ENCODE measurements around the gene PCDHA1. TPM values are rescaled to one million over a fixed set of nuclear protein-coding genes. Genes with fewer than 3 reads are reported as not detected.

Gene PCDHA1
- total RNA-seq, 6 experiments from 2014 or later: 0.09 to 0.22 (median 0.14) TPM

GRCh38 chr5:141003031-141003430 lies 217.1 kb downstream of the PCDHA1 start:
- Mint-ChIP-seq H3K4me1 (ENCODE audit: low read depth) (no peaks in the 10 kb centered on the region), H3K27me3 (ENCODE audit: insufficient read depth) (no peaks in the 10 kb centered on the region; the same call in 1 of the 2 replicates), H3K4me3 (no peak overlapping the region), H3K36me3 (ENCODE audit: low read depth) (no peaks in the 10 kb centered on the region), H3K9me3 (peaks cover 33% of the 10 kb centered on the region), H3K27ac (no peak overlapping the region)
- no peak for DNase-seq
- no peak for TF ChIP-seq CTCF (IDR thresholded peaks at IDR 0.05)

- DNase-seq: no peak
- Mint-ChIP-seq H3K27ac (no peak overlapping the region), H3K27me3 (ENCODE audit: insufficient read depth) (no peaks in the 10 kb centered on the region; the same call in 1 of the 2 replicates), H3K4me1 (ENCODE audit: low read depth) (no peaks in the 10 kb centered on the region), H3K4me3 (no peak overlapping the region), H3K36me3 (ENCODE audit: low read depth) (no peaks in the 10 kb centered on the region), H3K9me3 (peaks cover 33% of the 10 kb centered on the region)
- no peak for TF ChIP-seq CTCF (IDR thresholded peaks at IDR 0.05)
Measured at GRCh38 chr5:141003791-141004611, 218.1 kb downstream of the PCDHA1 start.

DNA sequence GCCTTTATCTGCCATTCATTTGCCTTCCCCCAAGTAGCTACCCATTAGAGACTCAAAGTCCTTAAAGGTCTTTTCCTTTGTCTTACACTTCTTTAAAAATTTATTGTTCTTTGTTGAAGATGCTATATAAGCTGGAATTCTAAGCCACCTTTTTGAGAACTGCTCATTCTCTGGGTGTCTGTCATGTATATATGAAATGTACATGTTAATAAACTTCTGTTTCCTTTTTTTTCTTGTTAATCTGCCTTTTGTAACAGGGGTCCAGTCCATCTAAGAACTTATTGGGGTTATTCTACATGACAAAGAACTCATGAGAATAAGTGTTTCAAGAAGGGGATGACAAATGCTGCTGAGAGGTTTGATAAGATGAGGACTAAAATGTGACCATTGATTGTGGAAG lies 221.9 kb downstream of the PCDHA1 start:
- Mint-ChIP-seq H3K4me3 (no peak overlapping the region), H3K27me3 (ENCODE audit: insufficient read depth) (no peaks in the 10 kb centered on the region), H3K9me3 (peaks cover 29% of the 10 kb centered on the region), H3K4me1 (ENCODE audit: low read depth) (no peaks in the 10 kb centered on the region), H3K36me3 (ENCODE audit: low read depth) (no peaks in the 10 kb centered on the region), H3K27ac (no peak overlapping the region)
- no peak for TF ChIP-seq CTCF (IDR thresholded peaks at IDR 0.05)
- DNase-seq: no peak

DNA sequence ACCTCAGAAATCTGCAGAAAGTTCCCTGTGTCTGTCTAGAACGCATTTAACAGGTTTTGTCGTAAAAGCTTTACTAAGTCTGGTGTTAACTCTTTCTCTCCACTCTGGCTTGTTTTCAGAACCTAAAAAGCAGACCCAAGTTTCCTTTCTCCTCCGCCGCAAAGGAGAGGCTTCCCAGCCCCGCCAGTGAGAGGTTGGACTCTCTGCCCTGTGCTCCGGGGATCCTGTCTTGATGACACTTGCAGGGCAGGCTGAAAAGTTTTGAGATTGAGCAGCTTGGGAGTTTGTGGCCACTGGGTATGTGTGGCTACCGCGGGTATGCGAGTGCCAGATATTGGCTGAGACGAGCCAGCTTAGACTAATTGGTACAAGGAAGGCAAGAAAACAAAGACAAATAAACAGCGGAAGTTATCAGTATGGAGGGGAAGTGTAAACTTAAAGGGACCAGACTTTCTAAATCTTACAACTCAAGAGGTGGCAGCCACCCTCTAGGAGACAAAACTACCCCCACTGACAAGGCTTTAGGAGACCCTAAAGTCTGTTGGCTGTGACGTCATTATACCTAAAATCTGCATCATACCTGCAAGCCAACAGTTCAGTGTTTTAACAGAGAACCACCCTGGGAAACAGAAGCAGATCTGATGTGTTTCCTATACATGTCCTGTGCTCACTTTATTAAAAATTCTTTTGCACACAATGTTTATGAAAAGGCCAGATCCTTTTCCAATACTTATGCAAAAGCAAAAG lies 224.3 kb downstream of the PCDHA1 start:
- Mint-ChIP-seq H3K36me3 (ENCODE audit: low read depth) (no peaks in the 10 kb centered on the region; the same call in 1 of the 2 replicates), H3K4me1 (ENCODE audit: low read depth) (no peaks in the 10 kb centered on the region), H3K9me3 (peaks cover 33% of the 10 kb centered on the region), H3K27ac (no peak overlapping the region), H3K27me3 (ENCODE audit: insufficient read depth) (no peaks in the 10 kb centered on the region), H3K4me3 (no peak overlapping the region)
- DNase-seq: no peak
- TF ChIP-seq CTCF (IDR thresholded peaks at IDR 0.05): no peak

DNA sequence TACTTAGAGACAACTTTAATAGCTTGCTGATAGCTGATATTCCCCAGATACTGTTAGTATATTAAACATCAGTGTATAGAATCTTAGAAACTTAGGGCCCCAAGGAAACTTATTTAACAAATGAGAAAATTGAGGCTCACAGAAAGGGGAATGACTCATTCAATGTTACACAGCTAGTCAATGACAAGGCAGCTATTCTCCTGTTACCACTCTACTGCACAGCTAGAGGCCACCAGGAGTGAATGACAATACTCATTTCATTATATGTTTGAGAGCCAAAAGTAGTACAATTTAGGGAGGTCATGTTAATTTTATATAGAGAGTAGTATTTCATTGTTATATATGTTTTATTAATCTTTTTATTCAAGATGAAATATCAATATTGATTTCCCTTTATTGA lies 232.0 kb downstream of the PCDHA1 start:
- Mint-ChIP-seq H3K4me1 (ENCODE audit: low read depth) (no peaks in the 10 kb centered on the region), H3K27me3 (ENCODE audit: insufficient read depth) (no peaks in the 10 kb centered on the region), H3K27ac (no peak overlapping the region), H3K36me3 (ENCODE audit: low read depth) (no peaks in the 10 kb centered on the region; the same call in 1 of the 2 replicates), H3K4me3 (no peak overlapping the region), H3K9me3 (peaks cover 31% of the 10 kb centered on the region)
- DNase-seq: no peak
- TF ChIP-seq CTCF (IDR thresholded peaks at IDR 0.05): no peak

All from HFFc6 (cell line).